ENCODE results near the gene CD40. TPM values are rescaled to one million over a fixed set of nuclear protein-coding genes. Genes with fewer than 3 reads are reported as not detected.

Gene CD40
- total RNA-seq = 10 to 100 TPM in 2 of 6 experiments, 1 to 10 TPM in 4; 8.8 to 11.7 (median 9.4) TPM
- long read RNA-seq, transcript CD40-202 (9 exons, 1,729 nt) = major isoform, 6 of 6 reads
- long read RNA-seq, partial matches to known transcripts = 0 of 6 reads
- long read RNA-seq, other reads (novel, unspliced or antisense) = 0 of 6 reads

- H3K36me3 ChIP-seq = peaks cover 0 to 8% (median 0%) of the 10 kb centered on the region in 4 donors
- DNase-seq (peak; percentile 89 to 91 (median 90)), ATAC-seq (peak; percentile 97 to 98 (median 98))
- H3K4me3 ChIP-seq = peak within 1 kb of the TSS; percentile 46 to 63 (median 61)
- no peaks in the 10 kb centered on the region for H3K27me3 ChIP-seq
- TF ChIP-seq POLR2A (IDR thresholded peaks at IDR 0.05) (peak; percentile 39), CTCF (IDR thresholded peaks at IDR 0.05) (no peak)
- intact Hi-C loops (cut with DNase I) = no loop called here
- H3K4me1 ChIP-seq = peaks cover 0 to 14% (median 3%) of the 10 kb centered on the region in 4 donors
- 12% methylated on average over 18 of the region's 40 CpGs for WGBS (ENCODE audit: insufficient coverage, low coverage, low lambda C conversion rate, missing lambda C conversion rate)
- peak within 1 kb of the TSS; percentile 50 to 72 (median 65) for H3K27ac ChIP-seq
- H3K9me3 ChIP-seq = no peaks in the 10 kb centered on the region
Observed at GRCh38 chr20:46117704-46118467, at the start of gene CD40. Gene CD40, plus strand, starts transcription at chr20:46118314. Its CDS starts 30 bp downstream, at chr20:46118344.

- no peak for ATAC-seq
- intact Hi-C loops (cut with DNase I) = loop anchor here in 1 of 2 donors (10.0 kb wide), 1 partner anchor 46 kb away; the partner anchor contains the start of gene SLC12A5
Observed at GRCh38 chr20:46070215-46070900, 47.8 kb upstream of the CD40 start.

GRCh38 chr20:46071573-46071972 lies 46.5 kb upstream of the CD40 start:
- no peak for ATAC-seq
- no peak for DNase-seq
- H3K4me3 ChIP-seq = no peak overlapping the region
- 91% methylated on average over 3 of the region's 3 CpGs for WGBS (ENCODE audit: insufficient coverage, low coverage, low lambda C conversion rate, missing lambda C conversion rate)
- H3K27ac ChIP-seq = no peak overlapping the region
- TF ChIP-seq POLR2A (IDR thresholded peaks at IDR 0.05) (no peak), CTCF (IDR thresholded peaks at IDR 0.05) (no peak)
- H3K27me3 ChIP-seq = no peaks in the 10 kb centered on the region
- intact Hi-C loops (cut with DNase I) = loop anchor here in 1 of 2 donors (10.0 kb wide), 1 partner anchor 47 kb away; the partner anchor contains the start of gene SLC12A5
- peaks cover 8 to 55% (median 21%) of the 10 kb centered on the region in 4 donors for H3K36me3 ChIP-seq
- no peaks in the 10 kb centered on the region for H3K4me1 ChIP-seq
- no peaks in the 10 kb centered on the region for H3K9me3 ChIP-seq

More at GRCh38 chr20:46070215-46070900, 47.8 kb upstream of the CD40 start:
- Histone ChIP-seq H3K27ac (no peak overlapping the region), H3K27me3 (no peaks in the 10 kb centered on the region), H3K36me3 (peaks cover 10 to 59% (median 27%) of the 10 kb centered on the region in 4 donors), H3K4me3 (no peak overlapping the region), H3K9me3 (no peaks in the 10 kb centered on the region), H3K4me1 (no peaks in the 10 kb centered on the region)
- DNase-seq = no peak
- no peak for TF ChIP-seq CTCF (IDR thresholded peaks at IDR 0.05)
- TF ChIP-seq POLR2A (IDR thresholded peaks at IDR 0.05) = no peak
- 96% methylated on average over 20 of the region's 20 CpGs for WGBS (ENCODE audit: insufficient coverage, low coverage, low lambda C conversion rate, missing lambda C conversion rate)

- intact Hi-C loops (cut with DNase I) = loop anchor here in 1 of 2 donors (10.0 kb wide), 1 partner anchor 48 kb away; the partner anchor contains the start of gene SLC12A5
- DNase-seq (no peak), ATAC-seq (no peak)
- H3K9me3 ChIP-seq = no peaks in the 10 kb centered on the region
- H3K4me3 ChIP-seq = no peak overlapping the region
- H3K27ac ChIP-seq = no peak overlapping the region
- no peaks in the 10 kb centered on the region for H3K27me3 ChIP-seq
- 95% methylated on average over 4 of the region's 4 CpGs for WGBS (ENCODE audit: insufficient coverage, low coverage, low lambda C conversion rate, missing lambda C conversion rate)
- peaks cover 0 to 40% (median 11%) of the 10 kb centered on the region in 4 donors for H3K36me3 ChIP-seq
- no peaks in the 10 kb centered on the region for H3K4me1 ChIP-seq
- TF ChIP-seq CTCF (IDR thresholded peaks at IDR 0.05) = no peak
- TF ChIP-seq POLR2A (IDR thresholded peaks at IDR 0.05) = no peak
Observed at GRCh38 chr20:46073024-46073423, 45.1 kb upstream of the CD40 start.
